Breast epithelium (tissue), 3 donors: ENCODE measurements around the gene MANSC1.

Source experiments
- CTCF ChIP-seq, 3 donors: fragments of 450-650 bp; IDR thresholded peaks; one replicate each; pipeline ENCODE4 v1.5.1; 2016 to 2017; ENCODE audit warnings: antibody characterized with exemption in 3 of 3, mild to moderate bottlenecking in 3 of 3, moderate library complexity in 3 of 3
- POLR2AphosphoS5 ChIP-seq, 3 donors: sonication (generic); formaldehyde crosslinking; IDR thresholded peaks; one replicate each; pipeline ENCODE4 v1.6.1; 2017; ENCODE audit warnings: antibody characterized with exemption in 3 of 3

DNA sequence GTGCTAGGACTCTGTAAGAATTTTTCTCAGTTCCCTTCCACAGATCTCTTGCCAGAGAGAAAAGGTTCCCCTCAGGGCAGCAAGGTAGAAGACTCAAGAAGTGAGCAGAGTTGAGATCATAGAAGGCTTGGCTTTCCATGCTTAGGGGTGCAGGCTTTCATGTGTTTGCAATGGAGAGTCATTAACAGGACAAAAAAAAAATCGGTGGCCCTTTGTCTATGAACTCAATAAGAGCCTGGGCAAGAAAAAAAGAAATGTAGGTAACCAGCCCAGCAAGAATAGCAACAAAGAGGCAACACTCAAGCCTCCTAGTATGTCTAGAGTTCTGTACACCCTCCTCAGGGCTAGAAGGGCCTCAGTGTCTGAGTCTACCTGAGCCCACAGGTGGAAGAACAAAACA lies 59.8 kb downstream of the MANSC1 start:
- TF ChIP-seq CTCF (IDR thresholded peaks at IDR 0.05) (no peak), POLR2AphosphoS5 (IDR thresholded peaks at IDR 0.05) (no peak)
